Fibroblast of lung (primary cell): ENCODE results near the gene MEIOSIN. TPM values are rescaled to one million over a fixed set of nuclear protein-coding genes. Genes with fewer than 3 reads are reported as not detected.
A peak's percentile ranks its signal among the peaks of the same experiment; 100 is the strongest.

Source experiments
- DNase-seq, 2 donors: peaks; one replicate each; pipeline versions ENCODE4 v3.0.0 to v3.0.0-alpha.2; 2010; ENCODE audit warnings: low read depth in 2 of 2
- H2AFZ ChIP-seq: 2 replicates; pipeline ENCODE4 v1.5.1; 2012; ENCODE audit warnings: low read length, control low read depth, inconsistent platforms
- H3K27ac ChIP-seq: 2 replicates; pipeline ENCODE4 v1.5.1; 2011; ENCODE audit warnings: low read length, control low read depth; ENCODE audit not compliant: insufficient read depth
- H3K27me3 ChIP-seq: 2 replicates; pipeline ENCODE4 v1.5.1; 2011; ENCODE audit warnings: mild to moderate bottlenecking, low read length; ENCODE audit not compliant: control insufficient read depth, insufficient read depth
- H3K36me3 ChIP-seq: 2 replicates; pipeline ENCODE4 v1.5.1; 2011; ENCODE audit warnings: low read length; ENCODE audit not compliant: control insufficient read depth, insufficient read depth
- H3K4me1 ChIP-seq: 2 replicates; pipeline ENCODE4 v1.5.1; 2011; ENCODE audit warnings: low read length; ENCODE audit not compliant: control insufficient read depth, insufficient read depth; ENCODE audit errors: extremely low read depth
- H3K4me2 ChIP-seq: 2 replicates; pipeline ENCODE4 v1.5.1; 2011; ENCODE audit warnings: low read length, control low read depth; ENCODE audit not compliant: insufficient read depth; ENCODE audit errors: extremely low read depth
- H3K4me3 ChIP-seq, 4 experiments: fragments of 200-600 bp in 1 of 4; sonication (generic) in 1 of 4; replicated peaks in 1 of 4; 2 replicates each; pipeline ENCODE4 v1.5.1; 2011 to 2016; ENCODE audit warnings: low read length in 4 of 4, low read depth in 3 of 4, mild to moderate bottlenecking in 3 of 4, control low read depth in 2 of 4, inconsistent platforms in 1 of 4, mixed read lengths in 1 of 4; ENCODE audit not compliant: insufficient read depth in 1 of 4; ENCODE audit errors: control extremely low read depth in 1 of 4
- H3K79me2 ChIP-seq: 2 replicates; pipeline ENCODE4 v1.5.1; 2012; ENCODE audit warnings: mild to moderate bottlenecking, low read length, inconsistent platforms; ENCODE audit not compliant: control insufficient read depth, insufficient read depth
- H3K9ac ChIP-seq: 2 replicates; pipeline ENCODE4 v1.5.1; 2011; ENCODE audit warnings: mild to moderate bottlenecking, low read length, control low read depth; ENCODE audit not compliant: insufficient read depth
- H3K9me3 ChIP-seq: 2 replicates; pipeline ENCODE4 v1.5.1; 2012; ENCODE audit warnings: low read depth, low read length; ENCODE audit not compliant: control insufficient read depth, insufficient read depth
- H4K20me1 ChIP-seq: 2 replicates; pipeline ENCODE4 v1.5.1; 2011; ENCODE audit warnings: low read length; ENCODE audit not compliant: control insufficient read depth, insufficient read depth; ENCODE audit errors: extremely low read depth
- CTCF ChIP-seq, 2 donors: IDR thresholded peaks in 1 of 2; conservative IDR thresholded peaks in 1 of 2; 1 replicate in 1 of 2; 2 replicates in 1 of 2; pipeline ENCODE4 v1.5.1; 2011 to 2012; ENCODE audit warnings: low read length in 2 of 2, control low read depth in 1 of 2, inconsistent platforms in 1 of 2, low read depth in 1 of 2, mild to moderate bottlenecking in 1 of 2
- EZH2 ChIP-seq: IDR thresholded peaks from 2 replicates; pipeline ENCODE4 v1.5.1; 2012; ENCODE audit warnings: low read length, control low read depth, mild to moderate bottlenecking; ENCODE audit errors: missing control alignments
- polyA plus RNA-seq, 2 donors: library from polyadenylated mRNA; depleted of rRNA in 1 of 2; stranded (reverse) in 1 of 2; unstranded in 1 of 2; fragments of >200 nt; gene quantifications; 2 replicates each; pipeline ENCODE4 v1.2.1, GENCODE V29; 2011 to 2012; ENCODE audit warnings: missing spikeins in 1 of 2
- total RNA-seq: library from RNA; depleted of rRNA; stranded (reverse); fragments of >200 nt; gene quantifications from 2 replicates; pipeline ENCODE4 v1.2.1, GENCODE V29; 2014

MEIOSIN gene
- total and polyA plus RNA-seq, 2 donors (not counting 1 experiment from before 2014, with no cell fraction given): not detected

GRCh38 chr19:45789035-45789786 lies 56.0 kb downstream of the MEIOSIN start:
- H3K4me1 ChIP-seq: peaks cover 12% of the 10 kb centered on the region
- H3K27me3 ChIP-seq: no peaks in the 10 kb centered on the region
- no peaks in the 10 kb centered on the region for H3K9me3 ChIP-seq
- DNase-seq: no peak
- no peak overlapping the region for H3K27ac ChIP-seq
- no peak overlapping the region for H3K4me2 ChIP-seq
- H3K4me3 ChIP-seq: no peak overlapping the region
- H3K79me2 ChIP-seq: peaks cover 22% of the 10 kb centered on the region
- TF ChIP-seq EZH2 (no peak), CTCF (conservative IDR thresholded peaks at IDR 0.05 in 1 of 2, IDR thresholded peaks at IDR 0.05 in 1 of 2; ENCODE audit: low read depth in 1 of 2, low read length in 2 of 2) (no peak)
- H3K36me3 ChIP-seq: peaks cover 34% of the 10 kb centered on the region
- H3K9ac ChIP-seq: no peak overlapping the region
- H2AFZ ChIP-seq: no peak overlapping the region
- no peaks in the 10 kb centered on the region for H4K20me1 ChIP-seq

DNA sequence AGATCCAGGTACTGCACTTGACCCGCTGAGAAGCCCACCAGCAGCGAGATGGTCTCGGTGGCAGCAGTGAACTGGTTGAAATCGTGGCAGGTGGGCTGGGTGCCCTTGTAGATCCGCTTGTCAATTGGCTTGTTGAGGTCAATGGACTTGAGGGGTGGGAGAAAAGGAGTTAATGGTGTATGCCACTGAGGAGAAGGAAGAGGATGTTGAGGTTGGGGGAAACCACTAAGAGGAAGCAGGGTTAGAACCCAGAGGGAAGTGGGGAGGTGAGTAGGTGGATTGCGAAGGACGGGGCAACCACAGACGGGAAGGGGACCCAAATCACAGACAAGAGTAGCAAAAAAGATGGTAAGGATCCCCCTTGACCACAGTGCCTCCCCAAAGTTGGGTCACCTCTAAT lies 57.7 kb downstream of the MEIOSIN start:
- Histone ChIP-seq H3K79me2 (peaks cover 21% of the 10 kb centered on the region), H3K4me2 (peak overlapping the region; percentile 91), H3K9ac (no peak overlapping the region), H3K9me3 (no peaks in the 10 kb centered on the region), H3K36me3 (peaks cover 22% of the 10 kb centered on the region), H3K27me3 (no peaks in the 10 kb centered on the region), H4K20me1 (no peaks in the 10 kb centered on the region), H3K4me3 (peak overlapping the region in 3 of 4 experiments; percentile 91 to 97 (median 92)), H3K4me1 (peaks cover 8% of the 10 kb centered on the region), H2AFZ (no peak overlapping the region), H3K27ac (no peak overlapping the region)
- TF ChIP-seq CTCF (conservative IDR thresholded peaks at IDR 0.05 in 1 of 2, IDR thresholded peaks at IDR 0.05 in 1 of 2; ENCODE audit: low read depth in 1 of 2, low read length in 2 of 2): no peak
- TF ChIP-seq EZH2: no peak
- DNase-seq: no peak

DNA sequence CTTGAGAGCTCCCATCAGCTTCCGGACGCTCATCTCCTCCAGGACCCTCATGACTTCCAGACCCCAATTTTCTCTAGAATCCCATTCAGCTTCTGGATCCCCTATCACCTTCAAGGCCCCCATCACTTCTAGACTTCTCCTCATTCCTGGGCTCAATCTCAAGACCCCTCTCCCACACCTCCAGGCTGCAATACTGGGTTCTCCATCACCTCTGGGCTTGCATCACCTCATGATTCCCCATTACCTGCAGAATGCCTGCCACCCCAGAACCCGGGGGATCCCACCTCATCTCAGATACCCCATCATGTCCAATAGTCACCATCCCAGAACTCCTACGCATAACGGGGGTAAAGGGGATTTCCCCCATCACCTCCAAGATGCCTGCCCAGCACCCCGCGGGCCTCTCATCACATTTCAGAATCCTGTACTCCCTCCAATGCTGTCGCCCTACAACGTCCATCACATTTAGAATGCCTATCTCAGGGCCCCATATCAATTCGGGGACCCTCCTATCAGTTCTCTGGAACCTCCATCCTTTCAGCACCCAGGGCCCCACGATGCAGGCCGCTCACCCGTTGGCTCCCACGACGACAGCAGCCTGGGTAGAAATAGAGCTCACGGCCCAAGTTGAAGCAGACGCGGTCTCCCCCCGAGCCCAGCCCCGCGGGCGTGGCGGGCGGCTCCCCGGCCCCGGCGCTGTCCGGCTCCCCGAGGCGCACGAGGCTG lies 58.7 kb downstream of the MEIOSIN start:
- DNase-seq: no peak
- Histone ChIP-seq H3K9ac (peak overlapping the region; percentile 92), H3K4me2 (peak overlapping the region; percentile 91), H4K20me1 (no peaks in the 10 kb centered on the region), H3K27me3 (no peaks in the 10 kb centered on the region), H3K36me3 (peaks cover 12% of the 10 kb centered on the region), H3K4me1 (peaks cover 8% of the 10 kb centered on the region), H3K9me3 (no peaks in the 10 kb centered on the region), H3K4me3 (peak overlapping the region; percentile 91 to 97 (median 94)), H2AFZ (no peak overlapping the region), H3K27ac (peak overlapping the region; percentile 69), H3K79me2 (peaks cover 21% of the 10 kb centered on the region)
- TF ChIP-seq CTCF (conservative IDR thresholded peaks at IDR 0.05 in 1 of 2, IDR thresholded peaks at IDR 0.05 in 1 of 2; ENCODE audit: low read depth in 1 of 2, low read length in 2 of 2): no peak
- TF ChIP-seq EZH2: no peak
